H1 (cell line): ENCODE results near the gene MSTO1. TPM values are rescaled to one million over a fixed set of nuclear protein-coding genes. Genes with fewer than 3 reads are reported as not detected.

Source experiments
- CTCF ChIA-PET: fragments of 300-600 bp; sonication (Branson Sonifier 250); formaldehyde crosslinking; loops from one replicate; lab custom pipeline; 2021; ENCODE audit not compliant: partially characterized antibody; lab: Charles Lee
- POLR2A ChIA-PET: fragments of 300-600 bp; sonication (Branson Sonifier 250); formaldehyde crosslinking; loops from one replicate; lab custom pipeline; 2021; ENCODE audit warnings: inconsistent platforms; ENCODE audit not compliant: partially characterized antibody; lab: Charles Lee
- DNase-seq, 2 experiments: peaks; one replicate each; pipeline versions ENCODE4 v3.0.0 to v3.0.0-alpha.2; 2010 to 2022; ENCODE audit warnings: low spot score in 2 of 2, low read depth in 1 of 2, mixed read lengths in 1 of 2
- FAIRE-seq: peaks from 2 replicates; lab custom pipeline; 2011; peaks lifted over from hg19 to GRCh38; lab: Jason Lieb, UNC
- H2AFZ ChIP-seq: 2 replicates; pipeline ENCODE4 v1.8.1; 2012; ENCODE audit warnings: low read length, inconsistent platforms
- H2AK5ac ChIP-seq: 2 replicates; pipeline ENCODE4 v1.6.1; 2013; ENCODE audit warnings: low read depth, low read length
- H2BK120ac ChIP-seq: replicated peaks from 2 replicates; pipeline ENCODE3; 2013; ENCODE audit warnings: low read depth, low read length, inconsistent platforms
- H2BK12ac ChIP-seq: 2 replicates; pipeline ENCODE4 v1.6.1; 2013; ENCODE audit warnings: low read depth, low read length
- H2BK15ac ChIP-seq: 2 replicates; pipeline ENCODE4 v1.6.1; 2013; ENCODE audit warnings: low read length
- H2BK20ac ChIP-seq: 2 replicates; pipeline ENCODE4 v1.6.1; 2013; ENCODE audit warnings: low read length
- H2BK5ac ChIP-seq: 2 replicates; pipeline ENCODE4 v1.6.1; 2013; ENCODE audit warnings: low read depth, low read length
- H3K14ac ChIP-seq: 2 replicates; pipeline ENCODE4 v1.6.1; 2013; ENCODE audit warnings: inconsistent platforms; ENCODE audit not compliant: insufficient read length
- H3K18ac ChIP-seq: 2 replicates; pipeline ENCODE4 v1.6.1; 2013; ENCODE audit warnings: low read length; ENCODE audit errors: extremely low read depth
- H3K23ac ChIP-seq: 2 replicates; pipeline ENCODE4 v1.6.1; 2013; ENCODE audit warnings: inconsistent platforms; ENCODE audit not compliant: insufficient read length
- H3K23me2 ChIP-seq: 2 replicates; pipeline ENCODE4 v1.6.1; 2013; ENCODE audit warnings: low read depth, low read length
- H3K27ac ChIP-seq: 2 replicates; pipeline ENCODE4 v1.6.1; 2011; ENCODE audit warnings: low read depth, low read length, inconsistent platforms
- H3K27me3 ChIP-seq, 4 experiments: replicated peaks in 1 of 4; 1 replicate in 1 of 4; 2 replicates in 3 of 4; pipeline versions ENCODE4 v1.6.1 to v1.8.1; 2011 to 2013; ENCODE audit warnings: low read length in 3 of 4, mild to moderate bottlenecking in 3 of 4, inconsistent platforms in 2 of 4, mixed read lengths in 2 of 4, moderate library complexity in 1 of 4; ENCODE audit not compliant: control insufficient read depth in 3 of 4, insufficient read depth in 3 of 4; ENCODE audit errors: extremely low read depth in 1 of 4
- H3K36me3 ChIP-seq, 4 experiments: 2 replicates each; pipeline versions ENCODE4 v1.6.1 to v1.8.1; 2011 to 2013; ENCODE audit warnings: mild to moderate bottlenecking in 4 of 4, low read length in 3 of 4, moderate library complexity in 2 of 4, control low read depth in 1 of 4, inconsistent platforms in 1 of 4; ENCODE audit not compliant: insufficient read depth in 4 of 4, control insufficient read depth in 2 of 4
- H3K4ac ChIP-seq: replicated peaks from 2 replicates; pipeline ENCODE3; 2013; ENCODE audit warnings: low read length, low read depth, mixed read lengths, inconsistent platforms; ENCODE audit not compliant: insufficient read length
- H3K4me1 ChIP-seq, 4 experiments: replicated peaks in 1 of 4; 1 replicate in 1 of 4; 2 replicates in 3 of 4; pipeline versions ENCODE4 v1.6.1 to v1.8.1; 2011 to 2013; ENCODE audit warnings: low read length in 3 of 4, inconsistent platforms in 2 of 4, mixed read lengths in 1 of 4; ENCODE audit not compliant: insufficient read depth in 4 of 4, control insufficient read depth in 3 of 4
- H3K4me2 ChIP-seq, 2 experiments: 2 replicates each; pipeline versions ENCODE4 v1.6.1 to v1.8.1; 2011 to 2013; ENCODE audit warnings: low read depth in 2 of 2, low read length in 2 of 2, control low read depth in 1 of 2, inconsistent platforms in 1 of 2, mild to moderate bottlenecking in 1 of 2; ENCODE audit not compliant: insufficient read depth in 1 of 2
- H3K4me3 ChIP-seq, 4 experiments: fragments of 200-600, 300-600 bp in 1 of 4; sonication (generic), shearing (Covaris generic), sonication (Bioruptor Twin) in 1 of 4; 2 replicates each; pipeline versions ENCODE4 v1.5.1 to v1.8.1; 2011 to 2016; ENCODE audit warnings: low read length in 4 of 4, low read depth in 3 of 4, control low read depth in 2 of 4, inconsistent platforms in 2 of 4, mild to moderate bottlenecking in 2 of 4, mixed read lengths in 1 of 4, moderate library complexity in 1 of 4; ENCODE audit not compliant: insufficient read depth in 2 of 4; ENCODE audit errors: extremely low read depth in 1 of 4
- H3K56ac ChIP-seq: replicated peaks from 2 replicates; pipeline ENCODE3; 2013; ENCODE audit warnings: low read depth, mild to moderate bottlenecking, mixed read lengths, low read length, inconsistent platforms; ENCODE audit not compliant: insufficient read length
- H3K79me1 ChIP-seq: 2 replicates; pipeline ENCODE4 v1.6.1; 2013; ENCODE audit warnings: low read depth, low read length, control low read depth
- H3K79me2 ChIP-seq, 2 experiments: 2 replicates each; pipeline versions ENCODE4 v1.6.1 to v1.8.1; 2012 to 2013; ENCODE audit warnings: low read length in 2 of 2, mild to moderate bottlenecking in 2 of 2, inconsistent platforms in 1 of 2; ENCODE audit not compliant: insufficient read depth in 2 of 2, control insufficient read depth in 1 of 2
- H3K9ac ChIP-seq, 4 experiments: replicated peaks in 1 of 4; 1 replicate in 1 of 4; 2 replicates in 3 of 4; pipeline versions ENCODE4 v1.6.1 to v1.8.1; 2011 to 2013; ENCODE audit warnings: low read depth in 3 of 4, low read length in 3 of 4, control low read depth in 2 of 4, mild to moderate bottlenecking in 2 of 4, moderate library complexity in 2 of 4, inconsistent platforms in 1 of 4; ENCODE audit errors: extremely low read depth in 1 of 4
- H3K9me3 ChIP-seq, 2 experiments: 2 replicates each; pipeline versions ENCODE4 v1.6.1 to v1.8.1; 2012 to 2013; ENCODE audit warnings: mild to moderate bottlenecking in 2 of 2, moderate library complexity in 2 of 2, control low read depth in 1 of 2, inconsistent platforms in 1 of 2, low read depth in 1 of 2, low read length in 1 of 2, mixed read lengths in 1 of 2; ENCODE audit not compliant: insufficient read depth in 2 of 2
- H4K20me1 ChIP-seq, 2 experiments: replicated peaks in 1 of 2; 2 replicates each; pipeline versions ENCODE3 to v1.8.1; 2011 to 2013; ENCODE audit warnings: inconsistent platforms in 2 of 2, low read length in 2 of 2, mild to moderate bottlenecking in 1 of 2; ENCODE audit not compliant: insufficient read depth in 2 of 2, control insufficient read depth in 1 of 2
- H4K5ac ChIP-seq: 2 replicates; pipeline ENCODE4 v1.6.1; 2013; ENCODE audit warnings: low read length, low read depth, mixed read lengths, inconsistent platforms; ENCODE audit not compliant: insufficient read length
- H4K8ac ChIP-seq: 2 replicates; pipeline ENCODE4 v1.8.0; 2013; ENCODE audit warnings: mild to moderate bottlenecking, moderate library complexity, low read length, inconsistent platforms; ENCODE audit not compliant: insufficient read depth; ENCODE audit errors: extremely low read depth
- H4K91ac ChIP-seq: replicated peaks from 2 replicates; pipeline ENCODE3; 2013; ENCODE audit warnings: low read length, mixed read lengths, inconsistent platforms; ENCODE audit not compliant: insufficient read length
- CBX5 ChIP-seq: fragments of 300-800, 300-1000 bp; sonication (generic); IDR thresholded peaks from 2 replicates; pipeline ENCODE4 v1.7.1; 2016; ENCODE audit warnings: antibody characterized with exemption, low read length, low read depth
- EP300 ChIP-seq, 2 experiments: IDR thresholded peaks; 1 replicate in 1 of 2; 2 replicates in 1 of 2; pipeline ENCODE4 v1.6.1; 2011 to 2012; ENCODE audit warnings: low read depth in 2 of 2, low read length in 2 of 2, mild to moderate bottlenecking in 2 of 2, borderline replicate concordance in 1 of 2, inconsistent platforms in 1 of 2, moderate library complexity in 1 of 2
- POLR2A ChIP-seq, 2 experiments: IDR thresholded peaks; 1 replicate in 1 of 2; 2 replicates in 1 of 2; pipeline ENCODE4 v1.6.1; 2011; ENCODE audit warnings: low read depth in 2 of 2, low read length in 2 of 2, mild to moderate bottlenecking in 2 of 2; ENCODE audit errors: control extremely low read depth in 1 of 2
- RBBP5 ChIP-seq: IDR thresholded peaks from 2 replicates; pipeline ENCODE4 v1.7.1; 2012; ENCODE audit warnings: low read depth, mild to moderate bottlenecking, inconsistent platforms, low read length, moderate library complexity, borderline replicate concordance
- SAP30 ChIP-seq: fragments of 300-600 bp; sonication (generic); IDR thresholded peaks from 2 replicates; pipeline ENCODE4 v1.7.1; 2012; ENCODE audit warnings: low read length, moderate library complexity, mild to moderate bottlenecking, inconsistent platforms; ENCODE audit not compliant: insufficient read depth, insufficient replicate concordance
- SP1 ChIP-seq: IDR thresholded peaks from 2 replicates; pipeline ENCODE4 v1.6.1; 2011; ENCODE audit warnings: low read depth, low read length
- SP4 ChIP-seq: IDR thresholded peaks from 2 replicates; pipeline ENCODE4 v1.6.1; 2012; ENCODE audit warnings: low read length, inconsistent platforms
- WGBS, 2 experiments: shearing (Covaris generic) in 1 of 2; methylation state at CpG; one replicate each; pipeline versions ENCODE4 v1.1.6 to v1.1.7; 2013 to 2015; ENCODE audit warnings: low lambda C conversion rate in 2 of 2, mixed read lengths in 2 of 2, inconsistent platforms in 1 of 2, low coverage in 1 of 2, missing lambda C conversion rate in 1 of 2; ENCODE audit not compliant: insufficient replicate concordance in 2 of 2, insufficient coverage in 1 of 2, insufficient read length in 1 of 2; ENCODE audit errors: extremely low coverage in 1 of 2, missing lambda C conversion rate in 1 of 2; 5-methylcytosine and 5-hydroxymethylcytosine counted together
- polyA plus RNA-seq, 7 experiments: library from polyadenylated mRNA; depleted of rRNA in 3 of 7; stranded (reverse) in 5 of 7; unstranded in 2 of 7; fragments of >200 nt in 5 of 7; fragments of 200-250 nt in 2 of 7; gene quantifications; 1 replicate in 5 of 7; 2 replicates in 1 of 7; 4 replicates in 1 of 7; pipeline versions ENCODE4 v1.2.1 to v1.2.3, GENCODE V29; 2011 to 2013; ENCODE audit warnings: missing spikeins in 2 of 7, mixed read lengths in 2 of 7
- total RNA-seq: library from RNA; stranded (reverse); fragmentation: NEBNext Ultra II Directional; extraction: Animal tissue kit (Norgen Biotek cat#: 25700); gene quantifications from 2 replicates; pipeline ENCODE4 v1.2.1, GENCODE V29; 2021
- TF ChIP-seq, protein P1 (sequence below): IDR thresholded peaks from 2 replicates; pipeline ENCODE4 v1.6.1; 2012; ENCODE audit warnings: inconsistent platforms

Gene MSTO1
- total and polyA plus RNA-seq, 2 of the 8 experiments (the other 6 are each of a cell fraction or from before 2014, with no cell fraction given) = 40.5 to 51.0 TPM

- H2AFZ ChIP-seq = no peak overlapping the region
- no peak for TF ChIP-seq POLR2A (IDR thresholded peaks at IDR 0.05; ENCODE audit: control extremely low read depth in 1 of 2, low read depth in 2 of 2, low read length in 2 of 2)
- TF ChIP-seq SP1 = no peak
- TF ChIP-seq SP4 = no peak
- TF ChIP-seq, protein P1, sequence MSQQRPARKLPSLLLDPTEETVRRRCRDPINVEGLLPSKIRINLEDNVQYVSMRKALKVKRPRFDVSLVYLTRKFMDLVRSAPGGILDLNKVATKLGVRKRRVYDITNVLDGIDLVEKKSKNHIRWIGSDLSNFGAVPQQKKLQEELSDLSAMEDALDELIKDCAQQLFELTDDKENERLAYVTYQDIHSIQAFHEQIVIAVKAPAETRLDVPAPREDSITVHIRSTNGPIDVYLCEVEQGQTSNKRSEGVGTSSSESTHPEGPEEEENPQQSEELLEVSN = no peak
- TF ChIP-seq RBBP5 = no peak
- TF ChIP-seq EP300 (IDR thresholded peaks at IDR 0.05; ENCODE audit: borderline replicate concordance in 1 of 2, low read depth in 2 of 2, low read length in 2 of 2) = no peak
- TF ChIP-seq SAP30 = no peak
- TF ChIP-seq CBX5 = no peak
- H3K27me3 ChIP-seq = no peaks in the 10 kb centered on the region
- H3K4me2 ChIP-seq = no peak overlapping the region
- 64% methylated on average over 3 of the region's 3 CpGs; no CpG with 5 or more reads in 1 of the 2 experiments for WGBS, 2 experiments
- H2BK20ac ChIP-seq = no peak overlapping the region
- POLR2A ChIA-PET = interaction anchor here (0.6 kb wide), 1 partner anchor 547 kb away, joined by 4 read pairs; no protein-coding TSS in a partner anchor
- no peaks in the 10 kb centered on the region for H3K79me1 ChIP-seq
- H3K18ac ChIP-seq = no peak overlapping the region
- H3K14ac ChIP-seq = no peak overlapping the region
- no peak for FAIRE-seq
- H4K20me1 ChIP-seq = no peaks in the 10 kb centered on the region
- H4K8ac ChIP-seq = no peak overlapping the region
- CTCF ChIA-PET = no interaction called here
- no peaks in the 10 kb centered on the region for H3K23me2 ChIP-seq
- no peak overlapping the region for H3K9ac ChIP-seq
- no peaks in the 10 kb centered on the region for H3K36me3 ChIP-seq
- no peak overlapping the region for H3K4ac ChIP-seq
- no peak overlapping the region for H3K56ac ChIP-seq
- H3K23ac ChIP-seq = no peak overlapping the region
- H4K5ac ChIP-seq = no peak overlapping the region
- no peak overlapping the region for H3K4me3 ChIP-seq
- no peak overlapping the region for H2BK15ac ChIP-seq
- no peaks in the 10 kb centered on the region for H3K79me2 ChIP-seq
- no peaks in the 10 kb centered on the region for H3K4me1 ChIP-seq
- H4K91ac ChIP-seq = no peak overlapping the region
- no peak overlapping the region for H2AK5ac ChIP-seq
- no peak overlapping the region for H2BK120ac ChIP-seq
- H2BK5ac ChIP-seq = no peak overlapping the region
- no peak for DNase-seq
- H3K9me3 ChIP-seq = peaks cover 20 to 23% of the 10 kb centered on the region in 2 experiments
- H2BK12ac ChIP-seq = no peak overlapping the region
- H3K27ac ChIP-seq = no peak overlapping the region
Observed at GRCh38 chr1:155643230-155643629, 33.2 kb downstream of the MSTO1 start.
